IPS-11a (cell line): Measurements from ENCODE around the gene SIRPG.
"Not testable (repeated sequence)": the region's sequence is repeated elsewhere in the genome, so short reads cannot be mapped to it uniquely, and the experiment has no call there.

Source experiments
- H3K4me3 ChIP-seq: one replicate; pipeline ENCODE4 v1.5.1; 2013; ENCODE audit warnings: low read depth, low read length, control low read depth

SIRPG gene

DNA sequence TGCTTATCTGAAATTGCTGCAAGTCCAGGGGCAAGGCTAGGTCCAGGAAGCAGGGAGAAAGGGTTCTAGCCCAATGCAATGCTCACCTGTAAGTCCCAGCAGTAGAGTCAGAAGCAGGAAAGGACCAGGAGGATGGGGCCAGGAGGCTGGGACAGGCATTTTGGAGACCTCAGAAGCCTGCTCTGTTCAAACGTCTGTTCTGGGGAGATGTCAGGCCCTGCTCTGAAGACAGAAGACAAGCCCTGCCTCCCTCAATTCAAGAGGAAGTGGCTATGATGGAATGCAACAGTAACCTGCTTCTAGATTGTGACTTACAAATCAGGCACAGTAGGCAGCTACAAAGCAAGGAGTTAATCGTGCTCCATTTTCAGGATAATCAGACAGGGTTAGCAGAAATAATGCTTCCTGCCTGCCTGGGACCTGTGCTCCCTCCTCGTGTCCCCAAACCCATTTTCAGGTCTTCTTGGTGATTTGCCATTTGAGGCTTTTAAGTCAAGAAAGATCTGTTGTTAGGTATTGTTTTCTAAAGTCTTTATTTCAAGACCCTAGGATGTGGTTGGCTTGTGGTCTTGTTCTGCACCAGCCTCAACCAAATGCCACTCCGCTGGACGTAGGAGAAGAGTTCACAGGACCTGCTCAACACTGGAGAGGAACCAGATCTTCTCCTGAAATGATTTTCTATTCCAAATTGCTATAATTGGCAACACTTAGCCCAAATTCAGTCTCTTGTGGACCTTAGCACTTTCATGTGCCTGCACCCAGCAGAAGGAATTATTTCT, at the start of gene SIRPG:
TSS of gene SIRPG (minus strand) at position 224 of the 779 bp plus-strand sequence. CDS start at position 159, 65 bp downstream.
- no peak within 1 kb of the TSS for H3K4me3 ChIP-seq

DNA sequence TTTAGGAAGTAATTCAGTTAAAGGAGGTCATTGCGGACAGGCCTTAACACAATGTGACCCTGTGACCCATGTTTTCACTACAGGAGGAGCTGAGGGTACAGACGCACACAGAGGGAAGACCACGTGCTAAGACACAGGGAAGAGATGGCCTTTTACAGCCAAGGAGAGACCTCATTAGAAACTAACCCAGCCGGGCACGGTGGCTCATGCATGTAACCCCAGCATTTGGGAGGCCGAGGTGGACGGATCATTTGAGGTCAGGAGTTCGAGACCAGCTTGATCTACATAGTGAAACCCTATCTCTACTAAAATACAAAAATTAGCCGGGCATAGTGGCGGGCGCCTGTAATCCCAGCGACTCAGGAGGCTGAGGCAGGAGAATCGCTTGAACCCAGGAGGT, 49.3 kb upstream of the SIRPG start:
- not testable (repeated sequence) for H3K4me3 ChIP-seq

DNA sequence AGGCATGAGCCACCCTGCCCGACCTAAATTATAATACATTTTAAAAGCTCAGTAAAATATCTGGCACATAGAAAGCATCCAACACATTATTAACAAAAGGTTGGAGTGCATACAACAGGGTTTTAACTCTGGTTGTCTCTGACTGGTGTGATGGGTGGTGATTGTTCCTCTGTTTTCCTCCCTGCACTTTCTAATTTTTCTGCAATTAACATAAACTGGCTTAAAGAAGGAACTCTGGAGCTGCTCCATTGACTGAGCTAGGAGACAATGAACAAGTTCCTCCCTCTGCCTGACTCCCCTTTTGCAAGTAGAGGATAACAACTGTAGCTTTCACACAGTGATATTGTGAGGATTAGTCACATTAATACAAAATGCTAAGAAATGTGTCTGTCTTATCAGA, 48.5 kb upstream of the SIRPG start:
- H3K4me3 ChIP-seq, result no peak overlapping the region

DNA sequence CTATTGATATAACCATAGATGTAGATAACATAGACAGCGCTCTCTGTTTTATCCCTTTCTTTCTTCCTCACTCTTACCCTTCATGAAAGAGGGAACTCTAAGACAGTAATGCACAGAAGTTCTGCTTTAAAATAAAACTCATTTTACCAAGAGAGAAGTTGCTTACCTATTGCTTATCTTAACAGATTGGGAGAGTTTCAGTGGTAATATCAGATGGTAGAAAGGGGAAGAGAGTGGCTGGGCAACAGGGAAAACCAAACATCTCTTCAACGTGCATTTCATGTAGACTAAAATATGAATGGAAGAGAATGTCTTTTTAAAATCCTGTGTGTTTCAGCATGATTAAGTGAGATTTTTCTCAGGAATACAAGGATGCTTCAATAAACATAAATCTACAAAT, 45.3 kb upstream of the SIRPG start:
- H3K4me3 ChIP-seq, result no peak overlapping the region

DNA sequence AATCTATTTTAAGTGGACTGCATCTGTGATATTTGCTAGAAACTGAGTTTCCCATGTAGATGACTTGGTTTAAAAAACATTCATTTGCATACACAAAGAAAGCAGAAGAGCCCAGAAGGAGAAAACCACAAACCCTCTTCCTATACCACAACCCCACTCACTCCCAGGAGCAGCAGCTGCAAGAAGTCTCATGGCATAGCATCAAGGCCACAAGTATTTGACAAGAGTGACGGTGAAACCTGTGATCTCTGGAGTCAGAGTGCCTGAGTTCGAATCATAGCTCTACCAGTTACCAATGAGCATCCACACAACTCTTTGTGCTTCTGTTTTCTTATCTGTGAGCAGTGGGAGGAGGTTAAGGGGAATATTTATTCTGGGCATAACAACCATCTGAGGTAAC, 44.7 kb upstream of the SIRPG start:
- no peak overlapping the region for H3K4me3 ChIP-seq

DNA sequence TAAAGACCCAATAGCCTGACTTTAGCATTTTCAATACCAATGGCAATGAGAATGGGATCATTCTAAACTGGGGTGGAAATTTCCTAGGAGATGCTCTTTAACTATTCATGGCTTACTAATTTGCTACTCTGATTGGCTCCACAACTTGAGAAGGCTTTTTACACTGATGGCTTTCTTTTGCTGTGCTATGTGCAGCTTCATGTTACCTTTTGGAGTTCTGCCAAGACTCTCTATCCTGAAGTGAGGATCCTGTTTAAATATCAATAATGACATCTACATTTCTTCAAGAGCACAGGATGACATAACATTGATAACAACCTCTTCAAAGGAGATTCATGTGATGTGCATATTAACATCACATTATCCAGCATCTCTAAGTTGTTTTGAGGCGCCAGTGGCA, 43.4 kb upstream of the SIRPG start:
- no peak overlapping the region for H3K4me3 ChIP-seq

DNA sequence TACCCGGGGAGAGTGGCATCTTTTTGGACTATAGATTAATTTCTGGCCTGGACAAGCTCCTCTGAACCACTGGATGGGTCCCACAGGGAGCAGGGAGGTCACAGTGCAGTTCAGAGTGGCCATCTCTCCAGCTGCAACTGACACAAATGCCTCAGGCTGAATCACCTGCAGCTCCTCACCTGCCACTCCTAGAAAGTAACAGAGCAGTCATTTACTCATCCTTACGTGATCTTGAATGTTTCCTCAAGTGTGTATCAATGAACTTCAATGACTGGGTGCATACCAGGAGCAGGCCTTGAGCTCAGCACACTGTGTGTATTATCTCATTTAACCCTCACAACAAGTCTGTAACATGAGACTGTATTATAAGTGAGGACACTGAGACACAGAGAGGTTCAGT, 40.0 kb upstream of the SIRPG start:
- no peak overlapping the region for H3K4me3 ChIP-seq

DNA sequence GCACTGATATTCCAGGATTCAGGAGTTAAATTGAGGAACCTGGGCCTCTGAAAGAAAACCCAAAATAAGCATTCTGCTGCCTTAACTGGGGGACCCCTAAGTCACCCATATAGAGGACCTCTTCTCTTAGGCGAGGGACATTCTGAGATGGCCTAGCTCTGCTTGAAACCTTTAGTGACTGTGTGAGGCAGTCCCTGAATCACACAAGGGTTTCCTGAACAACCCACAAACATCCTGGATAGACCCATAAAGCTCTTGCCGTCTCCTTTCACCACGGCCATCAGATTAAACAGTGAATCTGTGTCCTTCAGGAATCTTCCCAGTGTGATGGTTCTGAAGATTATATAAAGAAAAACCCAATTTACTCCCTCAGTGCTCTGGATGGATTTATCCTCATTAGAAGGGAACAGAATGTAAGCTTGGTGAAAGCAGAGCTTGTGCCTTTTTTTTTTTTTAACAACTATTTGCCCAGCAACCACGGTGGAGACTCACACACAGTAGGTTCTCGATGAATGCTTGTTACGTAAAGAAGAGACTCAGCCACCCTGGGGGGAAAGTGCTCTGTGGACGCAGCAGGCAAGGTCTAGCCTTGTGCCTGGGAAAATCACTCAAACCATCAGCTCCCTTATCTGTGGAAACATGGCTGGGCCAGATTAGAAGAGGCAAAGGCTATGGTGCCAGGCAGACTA, 39.1 kb upstream of the SIRPG start:
- H3K4me3 ChIP-seq, result no peak overlapping the region

DNA sequence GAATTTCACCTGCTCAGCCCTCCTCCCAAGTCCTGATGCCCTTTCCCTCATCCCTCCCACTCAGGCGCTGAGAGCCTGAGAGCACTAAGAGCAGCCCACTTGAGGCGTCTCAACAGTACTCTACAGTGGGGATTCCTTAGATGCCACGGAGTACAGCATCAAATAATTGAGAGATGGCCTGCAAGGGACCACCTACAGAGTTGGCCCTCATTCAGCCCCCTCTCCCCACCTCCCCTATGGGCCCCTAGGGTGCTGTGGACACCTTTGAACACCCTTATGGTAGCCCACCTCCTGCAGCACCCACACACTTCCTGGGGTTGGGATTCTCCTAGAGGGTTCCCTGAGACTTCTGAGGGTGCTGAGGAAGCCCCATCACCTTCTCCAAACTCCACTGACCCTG, 37.1 kb upstream of the SIRPG start:
- no peak overlapping the region for H3K4me3 ChIP-seq

DNA sequence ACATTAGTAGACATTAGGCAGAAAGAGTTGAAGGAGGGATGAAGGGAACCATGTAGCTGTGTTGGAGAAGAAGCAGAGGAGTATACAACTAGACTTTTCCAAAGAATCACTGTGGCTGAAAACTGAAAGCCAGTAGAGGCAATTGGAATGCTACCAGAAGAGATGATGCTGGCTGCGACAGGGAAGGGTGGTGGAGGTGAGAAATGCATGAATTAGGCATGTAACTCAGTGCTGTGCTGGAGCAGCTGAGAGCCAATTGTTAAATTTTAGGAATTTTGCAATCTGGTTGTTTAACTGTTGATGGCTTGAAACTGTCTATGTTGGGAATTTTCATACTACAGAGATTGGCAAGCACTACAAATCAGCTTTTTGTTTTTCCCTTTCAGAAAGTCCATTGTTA, 35.8 kb upstream of the SIRPG start:
- no peak overlapping the region for H3K4me3 ChIP-seq

DNA sequence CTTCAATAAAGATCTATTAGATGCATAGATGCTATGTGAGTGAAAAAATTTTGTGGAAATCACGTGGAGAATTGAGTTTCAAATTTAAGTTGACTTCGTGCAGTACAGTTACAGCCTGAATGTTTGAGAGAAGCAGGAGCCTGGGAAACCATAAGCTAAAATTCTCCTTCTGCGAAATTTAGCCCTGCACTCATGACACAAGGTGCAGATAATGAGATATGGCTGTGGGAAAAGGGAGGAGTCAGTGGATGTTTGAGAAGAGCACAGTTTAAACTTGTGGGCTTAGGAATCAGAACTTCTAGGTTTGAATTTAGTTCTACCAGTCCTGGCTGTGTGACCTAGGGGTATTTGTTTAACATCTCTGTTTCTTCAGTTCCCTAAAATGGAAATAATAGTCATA, 32.1 kb upstream of the SIRPG start:
- no peak overlapping the region for H3K4me3 ChIP-seq

DNA sequence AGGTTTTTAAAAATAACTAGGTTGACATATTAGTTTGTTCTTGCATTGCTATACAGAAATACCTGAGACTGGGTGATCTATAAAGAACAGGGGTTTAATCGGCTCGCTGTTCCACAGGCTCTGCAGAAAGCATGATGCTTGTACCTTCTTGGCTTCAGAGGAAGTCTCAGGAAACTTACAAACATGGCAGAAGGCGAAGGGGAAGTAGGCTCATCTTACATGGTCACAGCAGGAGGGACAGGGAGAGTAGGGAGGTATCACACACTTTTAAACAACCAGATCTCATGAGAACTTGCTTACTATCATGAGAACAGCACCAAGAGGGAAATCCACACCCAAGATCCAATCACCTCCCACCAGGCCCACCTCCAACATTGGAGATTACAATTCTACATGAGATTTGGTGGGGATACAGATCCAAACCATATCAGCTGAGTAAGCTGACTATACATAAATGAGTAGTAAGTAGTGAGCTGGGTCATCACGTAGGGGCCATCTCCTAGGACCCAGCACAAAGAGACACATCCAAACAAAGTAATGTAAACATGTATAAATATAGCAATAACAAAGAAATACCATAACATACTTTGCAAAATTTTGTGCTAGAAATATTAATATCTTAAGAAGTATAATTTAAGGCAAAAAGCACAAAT, 31.4 kb upstream of the SIRPG start:
- no peak overlapping the region for H3K4me3 ChIP-seq

DNA sequence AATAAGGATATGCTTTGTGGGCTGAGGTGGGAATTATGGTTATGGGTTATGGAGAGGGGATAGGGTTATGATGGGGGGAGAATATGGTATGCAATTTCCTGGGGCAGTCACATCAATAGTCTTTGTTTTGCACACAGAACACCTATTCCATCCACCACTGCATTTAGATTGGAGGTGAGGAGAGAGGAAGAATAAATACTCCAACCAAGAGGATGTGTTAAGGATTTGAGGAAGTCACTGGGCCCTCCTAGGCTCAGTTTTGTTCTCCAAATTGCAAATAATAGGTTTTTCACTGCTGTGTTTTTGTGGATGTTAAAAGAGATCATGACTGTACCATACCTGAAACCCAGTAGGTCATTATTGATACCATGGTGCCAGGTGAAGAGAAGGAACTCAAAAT, 29.5 kb upstream of the SIRPG start:
- no peak overlapping the region for H3K4me3 ChIP-seq

DNA sequence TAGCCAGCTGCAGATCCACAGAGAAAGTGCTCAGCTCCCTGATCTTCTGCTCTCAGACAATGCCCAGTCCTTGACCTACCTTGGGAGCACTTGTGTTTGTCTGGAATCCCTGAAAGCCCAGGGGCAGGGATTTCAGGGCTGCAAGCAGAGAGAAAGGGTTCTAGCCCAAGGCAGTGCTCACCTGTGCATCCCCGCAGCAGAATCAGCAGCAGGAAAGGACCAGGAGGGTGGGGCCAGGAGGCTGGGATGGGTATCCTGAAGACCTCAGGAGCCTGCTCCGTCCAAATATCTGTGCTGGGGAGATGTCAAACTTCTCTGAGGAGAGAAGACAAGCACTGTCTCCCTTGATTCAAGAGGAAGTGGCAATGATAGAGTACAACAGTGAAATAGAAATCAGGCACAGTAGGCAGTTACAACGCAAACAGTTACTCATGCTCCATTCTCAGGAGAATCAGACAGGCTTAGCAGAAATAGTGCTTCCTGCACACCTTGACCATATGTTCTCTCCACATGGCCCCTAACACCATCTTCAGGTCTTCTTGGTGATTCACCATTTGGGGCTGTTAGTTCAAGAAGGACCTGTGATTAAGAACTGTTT, 28.7 kb upstream of the SIRPG start:
- no peak overlapping the region for H3K4me3 ChIP-seq

DNA sequence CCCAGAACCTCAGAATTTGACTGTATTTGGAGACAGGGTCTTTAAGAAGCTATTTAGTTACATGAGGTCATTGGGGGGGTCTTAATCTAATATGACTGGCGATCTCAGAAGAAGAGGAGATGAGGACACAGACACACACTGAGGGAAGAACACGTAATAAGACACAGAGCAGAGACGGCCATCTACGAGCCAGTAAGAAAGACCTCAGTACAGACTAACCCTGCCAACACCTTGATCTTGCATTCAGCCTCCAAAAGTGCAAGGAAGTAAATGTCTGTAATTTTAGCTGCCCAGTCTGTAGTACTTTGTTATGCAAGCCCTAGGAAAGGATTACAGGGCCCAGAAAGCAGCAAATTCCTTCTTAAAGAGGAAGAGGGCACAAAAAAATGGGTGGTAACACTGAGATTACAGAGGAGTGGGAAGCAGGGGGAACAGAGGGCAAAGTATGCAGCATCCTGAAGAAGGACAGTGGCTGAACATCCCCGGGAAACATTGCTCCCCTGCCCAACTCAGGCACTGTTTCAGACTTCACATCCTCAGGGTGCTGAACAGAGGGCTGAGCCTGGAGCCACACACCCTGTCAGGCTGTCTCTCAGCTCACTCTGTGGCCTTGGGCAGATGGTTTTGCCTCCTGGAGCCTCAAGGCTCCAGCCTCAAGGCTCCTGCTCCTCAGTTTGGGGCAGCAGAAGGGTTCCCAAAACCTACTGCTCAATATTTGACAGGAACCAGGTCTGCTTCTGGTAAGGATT, 27.9 kb upstream of the SIRPG start:
- no peak overlapping the region for H3K4me3 ChIP-seq

DNA sequence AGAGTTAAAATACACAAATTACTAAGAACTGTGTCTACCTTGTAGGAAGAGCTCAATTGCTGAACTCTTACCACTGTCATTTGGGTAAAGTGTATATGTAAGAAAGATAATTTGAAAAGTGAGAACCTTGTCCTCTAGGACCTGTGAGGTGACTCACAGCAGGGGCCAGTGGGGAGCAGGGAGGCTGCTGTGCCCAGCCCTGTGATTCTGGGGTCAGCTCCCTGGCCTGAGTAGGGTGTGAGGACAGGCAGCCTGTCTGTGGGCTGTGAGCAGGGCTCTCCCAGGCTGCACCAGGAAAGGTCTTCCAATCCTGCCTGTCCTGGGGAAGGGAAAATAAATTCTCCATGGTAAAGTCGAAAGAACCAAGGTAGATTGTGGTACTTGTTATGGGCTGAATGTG, 27.3 kb upstream of the SIRPG start:
- H3K4me3 ChIP-seq, result no peak overlapping the region

DNA sequence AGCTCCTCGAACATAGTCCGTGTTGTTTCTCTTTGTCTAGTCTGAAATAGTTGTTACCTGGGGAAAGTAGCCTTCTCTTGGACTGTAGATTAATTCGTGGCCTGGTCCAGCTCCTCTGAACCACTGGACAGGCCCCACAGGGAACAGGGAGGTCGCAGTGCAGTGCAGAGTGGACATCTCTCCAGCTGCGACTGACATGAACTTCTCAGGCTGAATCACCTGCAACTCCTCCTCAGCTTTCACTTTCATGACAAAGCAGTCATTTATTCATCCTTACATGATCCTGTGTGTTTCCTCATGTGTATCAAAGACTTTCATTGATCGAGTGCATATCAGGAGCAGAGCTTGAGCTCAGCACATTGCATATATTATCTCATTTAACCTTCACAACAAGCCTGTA, 19.1 kb upstream of the SIRPG start:
- no peak overlapping the region for H3K4me3 ChIP-seq

DNA sequence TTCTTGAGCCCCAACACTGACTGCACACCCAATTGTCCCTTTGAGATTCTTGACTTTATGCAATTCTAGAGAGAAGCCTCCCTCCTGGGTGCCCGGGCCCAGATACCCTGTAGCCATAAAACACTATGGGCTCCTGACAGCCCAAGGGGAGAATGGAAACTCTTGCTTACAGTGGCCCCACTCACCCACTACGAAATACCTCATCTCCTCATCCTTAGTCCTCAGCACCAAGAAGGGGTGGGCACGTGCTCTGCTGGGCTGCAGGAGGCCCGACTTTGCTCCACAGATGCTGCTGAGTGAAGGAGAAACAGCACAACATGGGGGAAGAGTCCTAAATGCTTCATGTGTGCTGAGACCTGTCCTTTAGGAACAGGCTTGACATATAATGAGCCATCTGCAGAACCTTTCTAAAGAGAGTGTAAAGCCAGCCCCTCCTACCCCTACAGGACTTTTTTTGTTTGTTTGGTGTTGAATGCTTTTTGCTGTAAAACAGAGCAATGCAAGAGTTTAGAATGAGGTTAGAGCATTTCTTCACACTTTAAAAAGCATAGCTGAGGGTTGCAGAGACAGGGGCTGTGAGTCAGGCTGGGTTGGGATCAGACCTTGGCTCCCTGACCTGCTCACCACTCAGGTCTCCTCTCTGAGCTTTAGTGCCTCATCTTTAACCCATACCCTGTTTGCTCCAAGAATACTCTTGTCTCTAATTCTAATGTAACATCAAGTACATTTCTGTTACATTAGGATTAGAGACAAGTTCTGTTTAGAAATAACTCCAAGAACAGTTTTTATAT, 17.6 kb upstream of the SIRPG start:
- H3K4me3 ChIP-seq, result no peak overlapping the region

DNA sequence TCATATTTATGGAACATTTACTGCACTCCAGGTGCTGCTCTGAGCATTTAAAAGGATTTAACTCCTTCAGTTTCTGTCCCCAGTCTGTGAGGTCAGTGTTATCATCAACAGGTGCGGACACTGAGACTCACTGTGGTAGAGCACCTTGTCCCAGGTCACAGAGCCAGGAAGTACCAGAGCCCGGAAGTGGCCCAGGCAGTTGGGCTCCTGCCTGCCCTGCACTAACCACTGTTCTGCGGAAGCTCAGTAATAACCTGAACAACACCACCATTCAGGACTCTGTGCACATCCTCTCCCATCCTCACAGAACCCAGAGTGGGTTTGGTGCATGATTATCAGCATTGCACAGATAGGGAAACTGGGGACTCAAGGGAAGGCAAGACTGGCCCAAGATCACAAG, 16.8 kb upstream of the SIRPG start:
- H3K4me3 ChIP-seq, result no peak overlapping the region

DNA sequence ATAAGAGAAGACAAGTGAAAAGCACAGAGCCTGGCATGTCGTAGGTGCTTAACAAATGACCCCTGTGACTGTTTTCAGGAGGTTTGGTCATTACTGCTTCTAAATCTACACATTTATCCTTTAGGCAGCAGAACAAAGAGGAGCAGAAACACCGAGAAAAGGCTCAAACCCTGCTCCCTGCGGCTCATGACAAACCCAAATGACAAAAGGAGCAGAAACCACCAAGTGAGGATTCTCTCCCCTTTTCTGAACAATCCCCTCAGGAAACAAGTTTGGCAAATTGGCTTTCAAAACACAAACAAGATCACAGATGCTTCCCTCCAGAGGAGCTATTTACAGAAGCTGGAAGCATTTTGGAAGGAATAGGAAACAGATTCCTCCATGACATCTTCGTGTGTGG, 15.8 kb upstream of the SIRPG start:
- no peak overlapping the region for H3K4me3 ChIP-seq
